K562 (cell line): Measurements from ENCODE around the gene TAF1B. TPM values are rescaled to one million over a fixed set of nuclear protein-coding genes. Genes with fewer than 3 reads are reported as not detected.
A peak's percentile ranks its signal among the peaks of the same experiment; 100 is the strongest.

ENCODE experiments used
- FOXK2 ChIP-seq, 2 experiments: fragments of 450-650 bp; IDR thresholded peaks in 1 of 2; conservative IDR thresholded peaks in 1 of 2; 2 replicates each; pipeline ENCODE4 v1.6.1; 2016; ENCODE audit warnings: low read depth in 2 of 2, mild to moderate bottlenecking in 1 of 2
- SMARCE1 ChIP-seq: fragments of 450-650 bp; IDR thresholded peaks from 2 replicates; pipeline ENCODE4 v1.7.1; 2016; ENCODE audit warnings: mild to moderate bottlenecking
- ZKSCAN3 ChIP-seq: fragments of 250-450 bp; sonication (Bioruptor Pico); IDR thresholded peaks from 2 replicates; pipeline ENCODE4 v1.4.0; 2020
- ZKSCAN8 ChIP-seq: fragments of 200-800 bp; sonication (Bioruptor generic); IDR thresholded peaks from 2 replicates; pipeline ENCODE4 v1.6.1; 2016; ENCODE audit warnings: missing genetic modification characterization, missing compliant biosample characterization
- polyA plus RNA-seq, 8 experiments: library from polyadenylated mRNA; depleted of rRNA in 4 of 8; stranded (reverse) in 5 of 8; unstranded in 3 of 8; fragments of >200 nt; fragmentation: Nextera tagmentation in 2 of 8; fragmentation: Illumina TruSeq in 1 of 8; extraction: Ambion mirVana in 2 of 8; extraction: Trizol in 1 of 8; gene quantifications; 2 replicates each; pipeline versions ENCODE4 v1.2.1 to v1.2.3, GENCODE V29; 2011 to 2014; ENCODE audit warnings: inconsistent platforms in 1 of 8, missing spikeins in 1 of 8
- total RNA-seq, 7 experiments: library from RNA; depleted of rRNA in 6 of 7; stranded (reverse); fragments of >200 nt in 6 of 7; fragmentation: Illumina TruSeq in 2 of 7; extraction: Trizol in 2 of 7; gene quantifications; 2 replicates each; pipeline versions ENCODE4 v1.2.1 to v1.2.3, GENCODE V29; 2011 to 2021; ENCODE audit warnings: low replicate concordance in 1 of 7
- TF ChIP-seq, protein P1 (sequence below): fragments of 200-600 bp; sonication (generic); IDR thresholded peaks from one replicate; pipeline ENCODE4 v1.6.1; 2012; ENCODE audit warnings: mild to moderate bottlenecking, low read depth, low read length, inconsistent platforms
- TF ChIP-seq, protein P2 (sequence below): sonication (generic); formaldehyde crosslinking; IDR thresholded peaks from 2 replicates; pipeline ENCODE4 v1.8.1; 2023; ENCODE audit warnings: mild to moderate bottlenecking, missing genetic modification reagents

Gene TAF1B
- total and polyA plus RNA-seq, 9 of the 15 experiments (the other 6 are each of a cell fraction or from before 2014, with no cell fraction given), result 8.8 to 25.1 (median 17.3) TPM

GRCh38 chr2:9914384-9915065 is 71.3 kb downstream of the TAF1B start (continued):
- TF ChIP-seq, protein P1, sequence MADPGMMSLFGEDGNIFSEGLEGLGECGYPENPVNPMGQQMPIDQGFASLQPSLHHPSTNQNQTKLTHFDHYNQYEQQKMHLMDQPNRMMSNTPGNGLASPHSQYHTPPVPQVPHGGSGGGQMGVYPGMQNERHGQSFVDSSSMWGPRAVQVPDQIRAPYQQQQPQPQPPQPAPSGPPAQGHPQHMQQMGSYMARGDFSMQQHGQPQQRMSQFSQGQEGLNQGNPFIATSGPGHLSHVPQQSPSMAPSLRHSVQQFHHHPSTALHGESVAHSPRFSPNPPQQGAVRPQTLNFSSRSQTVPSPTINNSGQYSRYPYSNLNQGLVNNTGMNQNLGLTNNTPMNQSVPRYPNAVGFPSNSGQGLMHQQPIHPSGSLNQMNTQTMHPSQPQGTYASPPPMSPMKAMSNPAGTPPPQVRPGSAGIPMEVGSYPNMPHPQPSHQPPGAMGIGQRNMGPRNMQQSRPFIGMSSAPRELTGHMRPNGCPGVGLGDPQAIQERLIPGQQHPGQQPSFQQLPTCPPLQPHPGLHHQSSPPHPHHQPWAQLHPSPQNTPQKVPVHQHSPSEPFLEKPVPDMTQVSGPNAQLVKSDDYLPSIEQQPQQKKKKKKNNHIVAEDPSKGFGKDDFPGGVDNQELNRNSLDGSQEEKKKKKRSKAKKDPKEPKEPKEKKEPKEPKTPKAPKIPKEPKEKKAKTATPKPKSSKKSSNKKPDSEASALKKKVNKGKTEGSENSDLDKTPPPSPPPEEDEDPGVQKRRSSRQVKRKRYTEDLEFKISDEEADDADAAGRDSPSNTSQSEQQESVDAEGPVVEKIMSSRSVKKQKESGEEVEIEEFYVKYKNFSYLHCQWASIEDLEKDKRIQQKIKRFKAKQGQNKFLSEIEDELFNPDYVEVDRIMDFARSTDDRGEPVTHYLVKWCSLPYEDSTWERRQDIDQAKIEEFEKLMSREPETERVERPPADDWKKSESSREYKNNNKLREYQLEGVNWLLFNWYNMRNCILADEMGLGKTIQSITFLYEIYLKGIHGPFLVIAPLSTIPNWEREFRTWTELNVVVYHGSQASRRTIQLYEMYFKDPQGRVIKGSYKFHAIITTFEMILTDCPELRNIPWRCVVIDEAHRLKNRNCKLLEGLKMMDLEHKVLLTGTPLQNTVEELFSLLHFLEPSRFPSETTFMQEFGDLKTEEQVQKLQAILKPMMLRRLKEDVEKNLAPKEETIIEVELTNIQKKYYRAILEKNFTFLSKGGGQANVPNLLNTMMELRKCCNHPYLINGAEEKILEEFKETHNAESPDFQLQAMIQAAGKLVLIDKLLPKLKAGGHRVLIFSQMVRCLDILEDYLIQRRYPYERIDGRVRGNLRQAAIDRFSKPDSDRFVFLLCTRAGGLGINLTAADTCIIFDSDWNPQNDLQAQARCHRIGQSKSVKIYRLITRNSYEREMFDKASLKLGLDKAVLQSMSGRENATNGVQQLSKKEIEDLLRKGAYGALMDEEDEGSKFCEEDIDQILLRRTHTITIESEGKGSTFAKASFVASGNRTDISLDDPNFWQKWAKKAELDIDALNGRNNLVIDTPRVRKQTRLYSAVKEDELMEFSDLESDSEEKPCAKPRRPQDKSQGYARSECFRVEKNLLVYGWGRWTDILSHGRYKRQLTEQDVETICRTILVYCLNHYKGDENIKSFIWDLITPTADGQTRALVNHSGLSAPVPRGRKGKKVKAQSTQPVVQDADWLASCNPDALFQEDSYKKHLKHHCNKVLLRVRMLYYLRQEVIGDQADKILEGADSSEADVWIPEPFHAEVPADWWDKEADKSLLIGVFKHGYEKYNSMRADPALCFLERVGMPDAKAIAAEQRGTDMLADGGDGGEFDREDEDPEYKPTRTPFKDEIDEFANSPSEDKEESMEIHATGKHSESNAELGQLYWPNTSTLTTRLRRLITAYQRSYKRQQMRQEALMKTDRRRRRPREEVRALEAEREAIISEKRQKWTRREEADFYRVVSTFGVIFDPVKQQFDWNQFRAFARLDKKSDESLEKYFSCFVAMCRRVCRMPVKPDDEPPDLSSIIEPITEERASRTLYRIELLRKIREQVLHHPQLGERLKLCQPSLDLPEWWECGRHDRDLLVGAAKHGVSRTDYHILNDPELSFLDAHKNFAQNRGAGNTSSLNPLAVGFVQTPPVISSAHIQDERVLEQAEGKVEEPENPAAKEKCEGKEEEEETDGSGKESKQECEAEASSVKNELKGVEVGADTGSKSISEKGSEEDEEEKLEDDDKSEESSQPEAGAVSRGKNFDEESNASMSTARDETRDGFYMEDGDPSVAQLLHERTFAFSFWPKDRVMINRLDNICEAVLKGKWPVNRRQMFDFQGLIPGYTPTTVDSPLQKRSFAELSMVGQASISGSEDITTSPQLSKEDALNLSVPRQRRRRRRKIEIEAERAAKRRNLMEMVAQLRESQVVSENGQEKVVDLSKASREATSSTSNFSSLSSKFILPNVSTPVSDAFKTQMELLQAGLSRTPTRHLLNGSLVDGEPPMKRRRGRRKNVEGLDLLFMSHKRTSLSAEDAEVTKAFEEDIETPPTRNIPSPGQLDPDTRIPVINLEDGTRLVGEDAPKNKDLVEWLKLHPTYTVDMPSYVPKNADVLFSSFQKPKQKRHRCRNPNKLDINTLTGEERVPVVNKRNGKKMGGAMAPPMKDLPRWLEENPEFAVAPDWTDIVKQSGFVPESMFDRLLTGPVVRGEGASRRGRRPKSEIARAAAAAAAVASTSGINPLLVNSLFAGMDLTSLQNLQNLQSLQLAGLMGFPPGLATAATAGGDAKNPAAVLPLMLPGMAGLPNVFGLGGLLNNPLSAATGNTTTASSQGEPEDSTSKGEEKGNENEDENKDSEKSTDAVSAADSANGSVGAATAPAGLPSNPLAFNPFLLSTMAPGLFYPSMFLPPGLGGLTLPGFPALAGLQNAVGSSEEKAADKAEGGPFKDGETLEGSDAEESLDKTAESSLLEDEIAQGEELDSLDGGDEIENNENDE, result no peak
- no peak for TF ChIP-seq ZKSCAN3 (CRISPR knock-in tag)
- 0 out of 2 replicates have a peak, but pooled peaks have one; percentile 48 for TF ChIP-seq ZKSCAN8 (CRISPR knock-in tag)
- TF ChIP-seq, protein P2, sequence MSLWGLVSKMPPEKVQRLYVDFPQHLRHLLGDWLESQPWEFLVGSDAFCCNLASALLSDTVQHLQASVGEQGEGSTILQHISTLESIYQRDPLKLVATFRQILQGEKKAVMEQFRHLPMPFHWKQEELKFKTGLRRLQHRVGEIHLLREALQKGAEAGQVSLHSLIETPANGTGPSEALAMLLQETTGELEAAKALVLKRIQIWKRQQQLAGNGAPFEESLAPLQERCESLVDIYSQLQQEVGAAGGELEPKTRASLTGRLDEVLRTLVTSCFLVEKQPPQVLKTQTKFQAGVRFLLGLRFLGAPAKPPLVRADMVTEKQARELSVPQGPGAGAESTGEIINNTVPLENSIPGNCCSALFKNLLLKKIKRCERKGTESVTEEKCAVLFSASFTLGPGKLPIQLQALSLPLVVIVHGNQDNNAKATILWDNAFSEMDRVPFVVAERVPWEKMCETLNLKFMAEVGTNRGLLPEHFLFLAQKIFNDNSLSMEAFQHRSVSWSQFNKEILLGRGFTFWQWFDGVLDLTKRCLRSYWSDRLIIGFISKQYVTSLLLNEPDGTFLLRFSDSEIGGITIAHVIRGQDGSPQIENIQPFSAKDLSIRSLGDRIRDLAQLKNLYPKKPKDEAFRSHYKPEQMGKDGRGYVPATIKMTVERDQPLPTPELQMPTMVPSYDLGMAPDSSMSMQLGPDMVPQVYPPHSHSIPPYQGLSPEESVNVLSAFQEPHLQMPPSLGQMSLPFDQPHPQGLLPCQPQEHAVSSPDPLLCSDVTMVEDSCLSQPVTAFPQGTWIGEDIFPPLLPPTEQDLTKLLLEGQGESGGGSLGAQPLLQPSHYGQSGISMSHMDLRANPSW (CRISPR knock-in tag), result no peak
- peak; percentile 70 for TF ChIP-seq SMARCE1
- TF ChIP-seq FOXK2 (conservative IDR thresholded peaks at IDR 0.05 in 1 of 2, IDR thresholded peaks at IDR 0.05 in 1 of 2; ENCODE audit: low read depth in 2 of 2), result peak; percentile 93 to 95
